Mucosa of descending colon (tissue), 3 donors: Measurements from ENCODE around the gene TADA2A. TPM values are rescaled to one million over a fixed set of nuclear protein-coding genes. Genes with fewer than 3 reads are reported as not detected.
"Not testable (repeated sequence)": the region's sequence is repeated elsewhere in the genome, so short reads cannot be mapped to it uniquely, and the experiment has no call there.

Source experiments
- ATAC-seq: fragments of 200-7000 bp; cut with Tn5 transposase; one replicate; pipeline ENCODE4 v1.9.1; 2020; ENCODE audit warnings: mild to moderate bottlenecking, moderate library complexity
- DNase-seq, 3 donors: peaks; one replicate each; pipeline ENCODE4 v3.0.0-alpha.2; 2020
- H3K36me3 ChIP-seq: fragments of 200-600 bp; one replicate; pipeline ENCODE4 v1.8.0; 2021; ENCODE audit warnings: low read depth, mild to moderate bottlenecking
- H3K4me1 ChIP-seq: fragments of 200-600 bp; one replicate; pipeline ENCODE4 v1.8.0; 2021; ENCODE audit warnings: low read depth, mild to moderate bottlenecking
- H3K4me3 ChIP-seq: fragments of 200-600 bp; one replicate; pipeline ENCODE4 v1.8.0; 2021; ENCODE audit warnings: mild to moderate bottlenecking
- H3K9me3 ChIP-seq: fragments of 200-600 bp; one replicate; pipeline ENCODE4 v1.8.0; 2021; ENCODE audit warnings: mild to moderate bottlenecking
- CTCF ChIP-seq: fragments of 200-600 bp; IDR thresholded peaks from one replicate; pipeline ENCODE4 v1.8.0; 2022; ENCODE audit warnings: antibody characterized with exemption, mild to moderate bottlenecking
- intact Hi-C, 2 donors: fragments of 100-400 bp; cut with DNase I in 1 of 2; cut with micrococcal nuclease in 1 of 2; formaldehyde crosslinking; loops; one replicate each; pipeline versions ENCODE4 v1.11.0 to v1.11.1; 2022; cut with DNase I, micrococcal nuclease
- total RNA-seq, 3 donors: library from RNA; stranded (reverse); fragmentation: NEBNext Ultra II Directional in 2 of 3; extraction: Animal tissue kit (Norgen Biotek cat#: 25700) in 2 of 3; gene quantifications; one replicate each; pipeline versions ENCODE4 v1.2.1 to v1.2.4, GENCODE V29; 2021 to 2023
- donor health status: DM: no; HTN: no; CAD: no; lungs with moderate emphysema.
- donor health status: DM: no; HTN: no; CAD: no.
- donor health status: DM: no; HTN: yes; CAD: no.

TADA2A gene
- total RNA-seq, 3 donors from 2014 or later: 22.8 to 29.6 (median 28.0) TPM

- H3K9me3 ChIP-seq: no peaks in the 10 kb centered on the region
- no peak overlapping the region for H3K4me3 ChIP-seq
- H3K36me3 ChIP-seq: no peaks in the 10 kb centered on the region
- DNase-seq (no peak), ATAC-seq (no peak)
- TF ChIP-seq CTCF: no peak
- no peaks in the 10 kb centered on the region for H3K4me1 ChIP-seq
- intact Hi-C loops: no loop called here
These were observed 41.0 kb downstream of the TADA2A start for GRCh38 chr17:37447641-37448040.

- intact Hi-C loops: no loop called here
- DNase-seq (no peak), ATAC-seq (no peak)
- H3K4me3 ChIP-seq: no peak overlapping the region
- H3K36me3 ChIP-seq: no peaks in the 10 kb centered on the region
- TF ChIP-seq CTCF: no peak
- H3K9me3 ChIP-seq: no peaks in the 10 kb centered on the region
- no peaks in the 10 kb centered on the region for H3K4me1 ChIP-seq
These were observed 43.4 kb downstream of the TADA2A start for GRCh38 chr17:37450112-37450511.

GRCh38 chr17:37457801-37458200 is 51.1 kb downstream of the TADA2A start:
- H3K4me1 ChIP-seq, H3K9me3 ChIP-seq, intact Hi-C loops, ATAC-seq, H3K4me3 ChIP-seq, DNase-seq, H3K36me3 ChIP-seq: not testable (repeated sequence)

- no peak for DNase-seq
- no peak overlapping the region for H3K4me3 ChIP-seq
- H3K9me3 ChIP-seq: no peaks in the 10 kb centered on the region
- H3K4me1 ChIP-seq: no peaks in the 10 kb centered on the region
- intact Hi-C loops: no loop called here
- H3K36me3 ChIP-seq: no peaks in the 10 kb centered on the region
- TF ChIP-seq CTCF: no peak
- no peak for ATAC-seq
These were observed 52.1 kb downstream of the TADA2A start for GRCh38 chr17:37458805-37459204.

GRCh38 chr17:37461668-37462067 is 55.0 kb downstream of the TADA2A start:
- H3K9me3 ChIP-seq: no peaks in the 10 kb centered on the region
- intact Hi-C loops: no loop called here
- ATAC-seq (no peak), DNase-seq (no peak)
- TF ChIP-seq CTCF: no peak
- H3K36me3 ChIP-seq: no peaks in the 10 kb centered on the region
- no peaks in the 10 kb centered on the region for H3K4me1 ChIP-seq
- H3K4me3 ChIP-seq: no peak overlapping the region

- Histone ChIP-seq H3K4me3 (no peak overlapping the region), H3K4me1 (no peaks in the 10 kb centered on the region), H3K9me3 (no peaks in the 10 kb centered on the region), H3K36me3 (no peaks in the 10 kb centered on the region)
- no peak for TF ChIP-seq CTCF
- DNase-seq: no peak
- no peak for ATAC-seq
- intact Hi-C loops: no loop called here
These were observed 55.8 kb downstream of the TADA2A start for GRCh38 chr17:37462492-37462891.
